Vagina (tissue), 2 donors: Measurements from ENCODE around the gene FBXO38.

Experiments
- CTCF ChIP-seq, 3 experiments: fragments of 450-650 bp in 2 of 3; fragments of 200-600 bp in 1 of 3; sonication (generic) in 1 of 3; IDR thresholded peaks; one replicate each; pipeline ENCODE4 v1.5.1; 2017 to 2019; ENCODE audit warnings: antibody characterized with exemption in 3 of 3, mild to moderate bottlenecking in 2 of 3, moderate library complexity in 2 of 3
- POLR2A ChIP-seq, 2 donors: fragments of 450-650 bp; IDR thresholded peaks; one replicate each; pipeline ENCODE4 v1.6.1; 2017; ENCODE audit warnings: antibody characterized with exemption in 2 of 2, mild to moderate bottlenecking in 2 of 2, moderate library complexity in 2 of 2
- POLR2AphosphoS5 ChIP-seq, 2 donors: sonication (generic); formaldehyde crosslinking; IDR thresholded peaks; one replicate each; pipeline ENCODE4 v1.9.0; 2017; ENCODE audit warnings: antibody characterized with exemption in 2 of 2, mild to moderate bottlenecking in 2 of 2, low read depth in 1 of 2; ENCODE audit not compliant: insufficient read depth in 1 of 2

GRCh38 chr5:148382961-148383360, 797 bp upstream of the FBXO38 start:
- TF ChIP-seq POLR2AphosphoS5 (IDR thresholded peaks at IDR 0.05; ENCODE audit: insufficient read depth in 1 of 2, low read depth in 1 of 2) (no peak), CTCF (IDR thresholded peaks at IDR 0.05) (no peak), POLR2A (IDR thresholded peaks at IDR 0.05) (no peak)
